Measurements from ENCODE around the gene PNPLA5.
"Not testable (repeated sequence)": the region's sequence is repeated elsewhere in the genome, so short reads cannot be mapped to it uniquely, and the experiment has no call there.

PNPLA5 gene

GRCh38 chr22:43891360-43892182 is at the start of gene PNPLA5:
Gene PNPLA5 (minus strand): TSS chr22:43892013. CDS start chr22:43891880, 133 bp downstream.
- no peak for DNase-seq

GRCh38 chr22:43941449-43941848 is 49.6 kb upstream of the PNPLA5 start:
- DNase-seq = no peak

DNA sequence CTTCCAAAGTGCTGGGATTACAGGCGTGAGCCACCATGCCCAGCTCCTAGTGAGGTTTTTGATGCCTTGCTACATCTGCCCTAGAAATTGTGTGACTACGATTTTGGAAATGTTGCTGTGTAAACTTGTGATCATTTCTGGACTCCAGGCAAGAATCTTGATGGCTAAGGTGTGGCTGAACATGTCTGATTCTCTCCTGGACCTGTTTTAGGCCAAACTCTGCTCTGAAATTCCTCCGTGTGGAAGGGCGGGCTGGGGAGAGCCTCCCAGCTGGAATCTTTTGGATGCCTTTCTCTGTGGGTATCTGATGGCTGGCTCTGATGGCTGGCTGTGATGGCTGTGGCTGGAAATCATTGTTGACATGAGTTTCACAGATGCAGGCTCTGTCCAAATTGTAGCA is 40.0 kb upstream of the PNPLA5 start:
- no peak for DNase-seq

- DNase-seq = no peak
Observed at GRCh38 chr22:43928908-43929307, 37.1 kb upstream of the PNPLA5 start.

DNA sequence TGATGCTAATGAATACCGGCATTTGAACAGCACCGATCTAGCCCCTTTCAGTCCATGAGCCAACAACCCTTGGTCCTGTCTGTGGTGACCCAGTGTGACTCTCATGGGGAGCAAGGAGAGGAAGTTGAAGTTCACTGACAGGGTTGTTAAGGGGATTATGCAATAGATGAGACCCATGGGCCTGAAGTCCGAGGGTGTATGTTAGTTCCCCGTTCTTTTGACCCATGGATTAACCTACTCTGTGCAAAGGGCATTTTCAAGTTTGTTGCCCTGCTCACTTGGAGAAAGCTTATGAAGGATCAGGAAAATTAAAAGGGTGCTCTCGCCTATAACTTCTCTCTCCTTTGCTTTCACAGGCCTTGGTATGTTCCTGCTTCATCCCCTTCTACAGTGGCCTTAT is 36.7 kb upstream of the PNPLA5 start:
- no peak for DNase-seq

DNA sequence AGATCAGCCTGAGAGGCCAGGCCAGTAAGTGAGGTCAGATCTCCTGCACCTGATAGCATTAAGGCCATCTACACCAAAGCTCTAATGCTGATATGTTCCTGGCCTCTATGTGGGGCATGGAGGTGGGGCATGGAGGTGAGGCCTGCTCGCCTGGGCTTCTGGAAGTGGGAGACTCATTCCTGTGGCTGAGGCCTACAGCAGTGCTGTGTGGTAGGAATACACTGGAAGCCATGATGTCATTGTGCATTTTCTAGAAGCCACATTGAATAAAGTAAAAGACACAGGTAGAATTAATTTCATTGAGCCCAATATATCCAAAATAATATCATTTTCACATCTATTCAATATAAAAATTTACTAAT is 34.5 kb upstream of the PNPLA5 start:
- DNase-seq = no peak

DNA sequence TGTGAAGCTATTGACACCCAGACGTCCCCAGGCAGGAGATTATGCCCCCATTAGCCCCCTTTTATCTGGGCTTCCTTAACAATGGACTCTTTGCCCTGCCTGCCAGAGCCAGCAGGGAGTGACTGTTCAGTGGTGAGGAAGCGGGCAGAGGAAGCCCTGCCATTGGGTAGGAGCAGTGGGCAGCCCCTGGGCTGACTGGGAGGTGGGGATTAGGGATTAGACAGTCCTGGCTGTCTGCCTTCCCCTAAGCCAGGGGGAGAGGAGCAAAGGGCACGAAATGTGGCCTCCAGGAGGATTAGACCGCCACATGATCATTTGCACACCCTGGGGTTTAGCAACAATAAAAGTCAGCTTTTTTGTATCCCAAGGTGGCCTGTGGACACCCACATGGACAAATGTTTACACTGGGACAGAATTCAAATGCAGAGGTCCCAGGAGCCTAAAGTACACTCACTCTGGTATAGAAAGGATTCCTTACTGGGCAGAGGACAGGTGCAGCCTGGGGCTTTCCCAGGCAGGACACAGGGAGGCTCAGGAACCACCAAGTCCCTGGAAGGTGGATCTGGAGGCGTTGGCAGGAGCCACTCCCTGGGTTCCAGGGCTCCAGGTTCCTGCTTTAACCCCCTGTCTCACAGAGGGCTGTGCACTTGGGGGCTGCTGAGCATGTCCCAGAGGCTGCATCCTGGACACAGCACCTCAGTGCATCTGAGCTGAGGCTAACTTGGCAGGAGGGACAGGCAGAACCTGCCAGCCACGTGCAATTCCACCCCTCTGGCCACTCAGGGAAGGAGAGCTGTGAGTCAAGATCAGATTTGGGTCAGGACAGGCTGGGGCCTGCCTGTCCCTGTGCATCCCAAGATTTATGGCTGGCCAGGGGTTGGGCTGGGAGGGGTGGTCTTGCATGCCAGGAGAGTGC is 33.9 kb upstream of the PNPLA5 start:
- DNase-seq = no peak

- no peak for DNase-seq
Observed at GRCh38 chr22:43924877-43925276, 33.1 kb upstream of the PNPLA5 start.

- DNase-seq = peak; percentile 32 to 78 (median 66)
Observed at GRCh38 chr22:43923631-43924464, 32.0 kb upstream of the PNPLA5 start, which contains the start of gene PNPLA3. Gene PNPLA3 (plus strand): TSS chr22:43923805. CDS start chr22:43923912, 107 bp downstream.

DNA sequence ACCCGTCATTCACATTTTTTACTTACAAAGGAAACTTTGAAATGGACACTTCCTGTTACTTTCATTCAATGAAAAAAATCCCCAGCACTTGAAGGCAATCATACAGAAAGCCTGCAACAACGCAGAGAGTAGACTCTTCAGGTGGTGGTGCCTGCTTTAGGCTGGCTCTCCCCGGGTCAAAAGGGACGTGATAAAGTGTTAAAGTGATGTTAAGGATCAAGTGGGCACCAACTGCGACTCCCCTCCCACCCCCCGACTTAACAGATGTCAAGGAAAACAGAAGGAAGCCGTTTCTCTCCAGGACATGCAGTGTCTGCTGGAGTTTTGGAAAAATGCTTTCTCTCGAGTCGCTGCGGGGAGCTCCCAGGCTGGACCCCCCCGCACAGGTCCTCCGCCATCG is 31.4 kb upstream of the PNPLA5 start:
- DNase-seq = peak in 1 of 6 experiments; percentile 43

DNA sequence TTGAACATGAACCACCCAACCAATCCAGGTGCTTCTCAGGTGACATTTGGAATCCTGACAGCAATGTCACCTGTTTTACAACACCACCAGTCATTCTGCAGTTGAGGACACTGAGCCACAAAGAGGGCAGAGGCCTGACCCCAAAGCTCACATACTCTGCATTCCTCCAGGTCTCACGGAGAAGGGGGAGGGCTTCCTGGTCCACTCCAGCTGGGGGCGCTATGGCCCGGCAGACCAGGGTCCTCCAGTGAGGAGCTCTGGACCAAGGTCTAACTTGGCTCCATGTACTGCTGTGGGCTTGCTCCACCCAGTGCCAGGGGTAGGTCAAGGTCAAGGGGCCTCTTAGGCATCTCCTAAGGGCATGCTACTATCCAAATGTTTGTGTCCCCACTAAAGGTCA is 30.3 kb upstream of the PNPLA5 start:
- DNase-seq = no peak

DNA sequence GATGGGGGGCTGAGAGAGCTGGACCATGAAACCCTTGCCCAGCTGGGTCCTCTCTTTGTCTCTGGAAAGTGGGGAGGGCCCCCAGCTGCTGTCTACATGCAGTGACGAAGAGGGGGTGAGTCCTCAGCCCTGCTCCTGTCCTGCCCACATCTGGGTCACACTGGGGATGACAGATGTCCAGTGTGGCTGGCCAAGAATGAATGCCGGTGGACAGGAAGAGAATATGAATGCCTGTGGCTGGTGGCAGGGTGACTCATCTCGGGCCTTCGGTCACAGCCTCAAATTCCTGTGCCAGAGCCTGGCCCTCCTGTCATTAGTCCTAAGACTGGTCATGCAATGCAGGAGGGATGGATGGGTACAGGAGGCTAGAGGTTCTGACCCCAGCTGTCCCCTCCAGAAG is 29.6 kb upstream of the PNPLA5 start:
- DNase-seq = no peak

DNA sequence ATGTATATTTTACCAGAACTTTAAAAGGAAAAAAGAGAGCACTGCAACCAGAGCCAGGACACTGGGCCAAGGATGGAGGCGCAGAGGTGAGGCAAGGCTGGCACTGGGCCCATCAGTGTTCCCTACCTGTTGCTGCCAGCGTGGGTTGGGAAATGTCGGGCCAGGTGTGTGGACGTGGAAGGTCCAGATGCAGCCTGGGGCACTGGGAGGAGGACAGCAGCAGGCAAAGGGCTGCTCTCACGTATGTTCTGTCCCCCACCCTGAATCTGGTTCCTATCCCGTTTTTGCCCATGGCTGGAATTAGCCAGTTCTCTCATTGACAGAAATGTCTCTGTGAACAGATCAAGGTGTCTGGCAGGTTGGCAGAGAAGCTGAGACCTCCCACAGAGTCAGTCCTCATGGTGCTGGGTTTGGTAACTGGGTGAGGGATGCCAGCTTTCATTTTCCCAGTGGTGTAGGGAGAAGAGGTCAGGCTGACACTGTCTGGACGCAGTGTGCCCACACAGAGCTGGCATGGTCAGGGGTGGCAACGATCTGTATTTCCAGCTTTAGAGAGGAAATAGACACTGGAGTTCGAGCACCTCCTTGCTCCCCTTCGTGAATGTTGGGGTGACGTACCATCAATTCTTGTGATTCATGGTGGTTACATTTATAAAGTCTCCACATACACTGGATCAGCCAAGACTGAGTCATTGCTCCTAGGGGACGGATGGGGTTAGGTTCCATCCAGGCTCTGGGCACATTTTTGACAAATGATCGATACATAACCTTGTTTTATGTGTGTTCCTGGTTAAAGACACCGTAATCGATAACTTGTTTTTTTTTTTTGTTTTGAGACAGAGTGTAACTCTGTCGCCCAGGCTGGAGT is 27.5 kb upstream of the PNPLA5 start:
- no peak for DNase-seq

DNA sequence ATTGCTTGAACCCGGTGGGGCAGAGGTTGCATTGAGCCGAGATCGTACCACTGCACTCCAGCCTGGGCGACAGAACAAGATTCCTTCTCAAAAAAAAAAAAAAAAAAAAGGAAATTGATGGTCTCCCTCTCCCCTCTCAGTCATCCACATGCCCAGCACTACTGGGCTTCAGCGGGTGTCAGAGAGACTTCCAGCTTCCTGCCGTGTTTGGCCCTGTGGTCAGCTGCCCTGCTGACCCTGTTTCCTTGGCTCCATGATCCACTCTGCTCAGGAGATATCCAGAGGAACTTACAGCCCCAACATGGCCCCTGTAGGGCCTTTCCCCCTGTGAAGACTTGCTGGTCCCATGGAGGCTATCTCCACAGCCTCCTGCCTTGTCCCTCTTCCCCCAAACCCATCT is 25.7 kb upstream of the PNPLA5 start:
- DNase-seq = no peak

DNA sequence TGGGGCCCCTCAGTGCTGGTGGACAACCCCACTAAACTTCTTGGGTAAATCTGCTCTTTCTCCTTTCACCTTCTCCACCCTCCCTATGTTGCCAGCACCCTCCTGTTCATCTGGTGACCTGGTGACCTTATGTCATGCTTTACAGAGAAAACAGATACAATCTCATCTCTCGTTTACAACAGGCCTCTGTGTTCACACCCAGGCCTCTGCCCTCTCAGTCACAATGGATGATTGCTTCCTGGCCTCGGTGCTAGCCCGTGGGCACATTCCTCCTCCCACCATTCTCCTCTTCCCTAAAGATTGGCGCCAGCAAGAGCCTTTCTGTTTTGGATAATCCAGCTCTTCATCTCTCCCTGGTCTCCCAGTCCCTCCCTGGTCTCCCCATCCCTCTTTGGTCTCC is 19.5 kb upstream of the PNPLA5 start:
- DNase-seq = no peak

DNA sequence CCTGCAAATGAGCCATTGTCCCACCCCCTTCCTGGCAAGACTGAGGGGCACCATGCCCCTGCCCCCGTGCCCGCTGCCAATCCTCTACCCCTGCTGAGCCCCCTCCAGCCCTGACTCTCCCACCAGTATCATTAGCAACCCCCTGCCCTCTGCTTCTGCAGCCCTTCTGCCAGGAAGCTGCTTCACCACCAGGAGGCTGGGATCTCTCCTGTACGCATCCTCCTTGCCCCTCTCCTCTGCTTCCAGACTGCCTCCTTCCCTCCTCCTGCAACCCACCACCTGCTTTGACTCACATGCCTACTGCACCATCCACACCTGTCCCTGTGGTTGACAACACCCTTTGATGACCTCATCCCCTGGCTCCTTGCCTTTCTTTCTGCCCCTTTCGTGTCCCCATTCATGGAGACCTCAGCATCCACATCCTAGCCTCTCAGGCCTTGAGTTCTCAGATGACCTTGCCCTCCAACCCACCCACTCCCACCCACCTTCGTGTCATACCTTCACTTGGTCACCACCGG is 18.4 kb upstream of the PNPLA5 start:
- DNase-seq = no peak

- no peak for DNase-seq
Observed at GRCh38 chr22:43909708-43910107, 17.9 kb upstream of the PNPLA5 start.

GRCh38 chr22:43905681-43906080 is 13.9 kb upstream of the PNPLA5 start:
- no peak for DNase-seq

DNA sequence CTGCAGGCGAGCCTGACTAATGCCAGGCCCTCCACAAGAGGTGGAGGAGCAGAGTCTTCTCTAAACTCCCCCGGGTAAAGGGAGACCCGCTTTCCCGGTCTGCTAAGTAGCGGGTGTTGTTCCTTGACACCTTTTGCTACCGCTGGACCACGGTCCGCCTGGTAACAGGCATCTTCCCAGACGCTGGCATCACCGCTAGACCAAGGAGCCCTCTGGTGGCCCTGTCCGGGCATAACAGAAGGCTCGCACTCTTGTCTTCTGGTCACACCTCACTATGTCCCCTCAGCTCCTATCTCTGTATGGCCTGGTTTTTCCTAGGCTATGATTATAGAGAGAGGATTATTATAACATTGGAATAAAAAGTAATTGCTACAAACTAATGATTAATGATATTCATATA is 12.6 kb upstream of the PNPLA5 start:
- not testable (repeated sequence) for DNase-seq

- not testable (repeated sequence) for DNase-seq
Observed at GRCh38 chr22:43903033-43903432, 11.2 kb upstream of the PNPLA5 start.

DNA sequence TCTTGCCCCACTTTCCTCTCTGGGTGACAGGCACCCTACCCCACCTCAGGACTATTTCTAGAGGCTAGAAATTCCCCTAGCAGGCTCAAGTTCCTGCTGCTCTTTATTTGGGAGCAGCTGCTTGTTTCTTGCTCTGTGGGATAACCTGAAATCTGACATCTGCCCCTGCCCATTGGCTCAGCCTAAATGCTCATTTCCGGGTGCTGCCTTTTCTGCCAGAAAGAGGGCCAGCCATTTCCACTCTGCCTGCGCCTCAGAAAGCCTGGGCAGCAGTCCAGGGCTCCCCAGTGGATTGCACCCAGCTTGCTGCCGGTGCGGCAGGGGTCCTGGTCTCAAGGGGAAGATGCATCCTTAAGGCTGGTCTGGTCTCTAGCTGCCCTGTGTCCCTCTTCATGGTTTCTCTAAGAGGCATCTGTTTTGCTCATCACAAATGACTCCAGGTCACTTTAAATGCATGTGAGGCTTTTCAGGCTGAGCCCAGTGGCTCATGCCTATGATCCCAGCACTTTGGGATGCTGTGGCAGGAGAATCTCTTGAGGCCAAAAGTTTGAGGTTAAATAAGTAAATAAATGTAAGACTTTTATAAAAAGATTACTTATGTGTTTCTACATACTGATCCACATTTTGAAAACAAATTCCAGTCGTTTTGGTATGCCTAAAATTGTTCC is 10.3 kb upstream of the PNPLA5 start:
- DNase-seq = no peak
